SK-N-MC (cell line): Measurements from ENCODE around the gene CCDC73.
"Not testable (repeated sequence)": the region's sequence is repeated elsewhere in the genome, so short reads cannot be mapped to it uniquely, and the experiment has no call there.

Source experiments
- DNase-seq: peaks from one replicate; pipeline ENCODE4 v3.0.0-alpha.2; 2011; ENCODE audit warnings: low read depth, low spot score
- H3K27ac ChIP-seq: fragments of 200-600 bp; sonication (generic); 2 replicates; pipeline ENCODE4 v1.5.1; 2016; ENCODE audit warnings: mixed run types
- H3K36me3 ChIP-seq: fragments of 200-600 bp; sonication (generic); 2 replicates; pipeline ENCODE4 v1.6.1; 2017; ENCODE audit warnings: antibody characterized with exemption, low read length, mixed read lengths; ENCODE audit not compliant: insufficient read depth
- H3K4me3 ChIP-seq: fragments of 200-600 bp; sonication (generic); 2 replicates; pipeline ENCODE4 v1.5.1; 2016
- H3K9ac ChIP-seq: fragments of 200-600 bp; sonication (generic); 2 replicates; pipeline ENCODE4 v1.8.0; 2017; ENCODE audit warnings: mixed run types, mixed read lengths; ENCODE audit not compliant: insufficient read length
- H3K9me3 ChIP-seq: fragments of 200-600 bp; sonication (generic); 2 replicates; pipeline ENCODE4 v1.6.1; 2017; ENCODE audit warnings: low read depth, mild to moderate bottlenecking, antibody characterized with exemption, low read length, moderate library complexity, mixed read lengths
- EZH2 ChIP-seq: fragments of 200-600 bp; sonication (generic); IDR thresholded peaks from one replicate; pipeline ENCODE4 v1.6.1; 2017; ENCODE audit warnings: antibody characterized with exemption
- FOXP2 ChIP-seq: optimal IDR thresholded peaks from 2 replicates; pipeline ENCODE3; 2011; ENCODE audit warnings: mild to moderate bottlenecking, moderate library complexity; ENCODE audit not compliant: insufficient read depth; ENCODE audit errors: extremely low read length, control extremely low read depth
- POLR2AphosphoS5 ChIP-seq: IDR thresholded peaks from 2 replicates; pipeline ENCODE4 v1.6.1; 2012; ENCODE audit warnings: mild to moderate bottlenecking, low read depth, low read length, borderline replicate concordance

Gene CCDC73

DNA sequence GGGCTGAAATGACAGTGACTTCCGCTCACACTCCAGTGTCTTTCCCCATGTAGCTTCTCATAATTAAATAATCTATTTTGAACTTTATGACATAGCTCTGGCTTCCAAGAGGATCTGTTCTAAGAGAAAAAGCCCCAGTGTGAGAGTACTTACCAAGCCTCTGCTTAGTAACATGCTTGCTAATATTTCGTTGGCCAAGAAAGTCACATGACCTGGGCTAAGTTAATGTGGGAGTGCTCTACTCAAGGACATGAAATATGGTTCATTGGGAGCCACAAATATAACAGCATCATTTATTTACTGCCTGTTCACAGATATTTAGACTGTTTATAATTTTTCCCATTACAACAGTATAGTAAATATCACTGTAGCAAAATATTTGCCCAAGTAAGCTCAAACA lies 42.5 kb downstream of the CCDC73 start:
- TF ChIP-seq FOXP2 (no peak), POLR2AphosphoS5 (no peak), EZH2 (no peak)
- no peaks in the 10 kb centered on the region for H3K36me3 ChIP-seq
- H3K9me3 ChIP-seq, result no peaks in the 10 kb centered on the region
- no peak for DNase-seq
- no peak overlapping the region for H3K9ac ChIP-seq
- H3K4me3 ChIP-seq, result no peak overlapping the region
- H3K27ac ChIP-seq, result no peak overlapping the region

DNA sequence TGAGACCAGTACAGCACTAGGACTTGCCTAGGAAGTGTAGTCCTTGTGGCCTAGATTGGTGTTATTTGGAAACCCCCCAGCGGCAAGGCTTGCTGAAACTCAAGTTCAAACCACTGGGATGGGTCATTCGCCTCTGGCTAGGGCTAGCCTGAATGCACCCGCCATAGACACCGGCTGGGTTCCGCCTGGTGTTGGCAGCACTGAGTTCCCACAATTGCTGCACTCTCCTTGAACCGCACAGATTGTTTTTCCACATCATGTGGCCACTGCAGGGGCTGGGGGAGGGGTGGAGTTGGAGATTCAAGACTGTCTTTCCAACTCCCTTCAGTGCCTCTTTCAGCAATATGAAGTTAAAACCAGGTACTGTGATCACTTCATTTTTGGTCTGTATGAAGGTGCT lies 43.1 kb downstream of the CCDC73 start:
- Histone ChIP-seq H3K9ac (no peak overlapping the region), H3K36me3 (no peaks in the 10 kb centered on the region), H3K9me3 (no peaks in the 10 kb centered on the region), H3K4me3 (no peak overlapping the region), H3K27ac (no peak overlapping the region)
- DNase-seq, result no peak
- no peak for TF ChIP-seq EZH2
- TF ChIP-seq FOXP2, result no peak
- TF ChIP-seq POLR2AphosphoS5, result no peak

DNA sequence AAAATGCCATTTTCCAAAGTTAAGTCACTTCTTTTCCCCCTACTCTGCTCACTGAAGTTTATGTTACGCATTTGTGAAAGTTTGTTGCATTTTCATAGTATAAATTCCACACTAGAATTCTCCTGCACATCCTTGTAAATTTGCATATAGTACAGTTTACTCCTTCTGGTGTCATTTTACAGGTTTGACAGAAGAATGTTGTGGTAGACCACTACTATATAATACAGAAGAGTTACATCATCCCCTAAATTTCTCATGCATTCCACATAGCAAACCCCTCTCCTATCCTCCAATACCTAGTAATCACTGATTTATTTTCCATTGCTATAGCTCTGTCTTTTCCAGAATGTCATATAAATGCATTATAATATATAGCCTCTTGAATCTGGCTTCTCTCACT lies 64.5 kb downstream of the CCDC73 start:
- Histone ChIP-seq H3K9me3 (no peaks in the 10 kb centered on the region; the same call in 1 of the 2 replicates), H3K27ac (no peak overlapping the region), H3K36me3 (no peaks in the 10 kb centered on the region), H3K4me3 (no peak overlapping the region), H3K9ac (no peak overlapping the region)
- TF ChIP-seq FOXP2 (no peak), POLR2AphosphoS5 (no peak), EZH2 (no peak)
- DNase-seq, result no peak

DNA sequence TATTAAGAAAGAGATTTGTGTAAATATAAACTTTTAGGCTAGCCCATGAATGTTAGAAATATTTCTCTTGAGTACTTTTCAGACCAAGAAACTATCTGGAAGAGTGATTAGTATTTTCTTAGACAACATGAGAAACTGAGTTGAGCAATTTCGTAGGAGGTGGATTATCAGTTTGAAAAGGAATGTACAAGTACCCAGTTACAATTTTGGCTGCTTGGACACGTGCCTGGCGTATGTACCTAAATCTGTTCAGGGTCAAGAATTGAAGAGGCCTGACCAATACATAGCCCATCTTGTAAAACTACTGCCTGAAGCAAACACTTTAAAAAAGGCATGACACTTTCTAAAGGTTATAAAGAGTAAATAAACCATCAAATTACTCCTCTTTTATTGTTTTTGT lies 71.1 kb downstream of the CCDC73 start:
- no peak for DNase-seq

DNA sequence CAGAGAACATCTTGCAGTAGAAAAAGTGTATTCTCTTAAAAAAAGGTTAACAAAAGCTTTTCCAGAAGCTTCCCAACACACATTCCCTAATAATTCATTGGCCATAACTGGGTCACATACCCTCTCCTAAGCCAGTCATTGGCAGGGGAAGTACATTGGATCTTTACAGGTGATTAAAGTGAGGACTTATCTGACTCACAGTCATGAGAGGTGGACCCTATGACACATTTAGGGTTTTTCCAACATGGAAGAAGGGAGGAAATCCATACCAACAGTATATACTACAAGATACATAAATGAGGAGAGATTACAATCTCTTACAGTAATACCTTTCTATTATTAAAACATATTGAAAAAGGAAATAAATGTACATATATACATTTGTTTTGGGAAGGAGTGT lies 72.2 kb downstream of the CCDC73 start:
- no peaks in the 10 kb centered on the region for H3K9me3 ChIP-seq
- no peak overlapping the region for H3K27ac ChIP-seq
- TF ChIP-seq EZH2 (no peak), POLR2AphosphoS5 (no peak), FOXP2 (no peak)
- H3K4me3 ChIP-seq, result no peak overlapping the region
- no peaks in the 10 kb centered on the region for H3K36me3 ChIP-seq
- DNase-seq, result no peak
- no peak overlapping the region for H3K9ac ChIP-seq

More for the DNA sequence above, 71.1 kb downstream of the CCDC73 start:
- Histone ChIP-seq H3K27ac (no peak overlapping the region), H3K9ac (no peak overlapping the region), H3K9me3 (no peaks in the 10 kb centered on the region), H3K36me3 (no peaks in the 10 kb centered on the region), H3K4me3 (no peak overlapping the region)
- TF ChIP-seq FOXP2 (no peak), EZH2 (no peak), POLR2AphosphoS5 (no peak)

DNA sequence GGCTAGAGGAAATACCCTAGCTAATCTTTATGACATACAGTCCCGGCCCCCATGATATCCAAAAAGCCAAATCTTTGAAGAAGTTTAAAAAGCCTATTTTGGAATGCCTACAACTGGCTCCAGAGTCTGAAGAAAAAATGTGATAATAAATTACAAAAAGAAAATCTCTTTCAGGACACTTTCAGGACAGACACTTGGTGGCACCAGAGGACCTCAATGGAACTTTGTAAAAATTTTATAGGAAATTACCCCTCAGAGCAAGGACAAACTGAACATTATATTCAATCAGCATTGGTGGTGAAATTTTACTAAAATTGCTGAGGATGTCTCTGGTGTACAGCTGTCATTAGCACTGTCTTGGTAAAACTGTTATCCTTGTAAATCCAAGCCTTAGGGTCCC lies 81.0 kb downstream of the CCDC73 start:
- H3K4me3 ChIP-seq, result no peak overlapping the region
- no peak for DNase-seq

DNA sequence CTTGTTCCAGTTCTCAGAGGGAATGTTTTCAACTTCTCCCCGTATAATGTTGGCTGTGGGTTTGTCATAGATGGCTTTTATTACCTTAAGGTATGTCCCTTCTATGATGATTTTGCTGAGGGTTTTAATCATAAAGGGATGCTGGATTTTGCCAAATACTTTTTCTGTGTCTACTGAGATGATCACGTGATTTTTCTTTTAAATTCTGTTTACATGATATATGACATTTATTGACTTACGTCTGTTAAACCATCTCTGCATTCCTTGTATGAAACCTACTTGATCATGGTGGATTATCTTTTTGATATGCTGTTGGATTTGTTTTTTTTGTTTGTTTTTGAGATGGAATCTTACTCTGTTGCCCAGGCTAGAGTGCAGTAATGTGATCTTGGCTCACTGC lies 85.5 kb downstream of the CCDC73 start:
- not testable (repeated sequence) for DNase-seq, H3K36me3 ChIP-seq, H3K9me3 ChIP-seq, H3K9ac ChIP-seq, H3K4me3 ChIP-seq, H3K27ac ChIP-seq

More for the DNA sequence above, 81.0 kb downstream of the CCDC73 start:
- Histone ChIP-seq H3K9me3 (no peaks in the 10 kb centered on the region), H3K9ac (no peak overlapping the region), H3K36me3 (no peaks in the 10 kb centered on the region), H3K27ac (no peak overlapping the region)
- TF ChIP-seq FOXP2, result no peak

DNA sequence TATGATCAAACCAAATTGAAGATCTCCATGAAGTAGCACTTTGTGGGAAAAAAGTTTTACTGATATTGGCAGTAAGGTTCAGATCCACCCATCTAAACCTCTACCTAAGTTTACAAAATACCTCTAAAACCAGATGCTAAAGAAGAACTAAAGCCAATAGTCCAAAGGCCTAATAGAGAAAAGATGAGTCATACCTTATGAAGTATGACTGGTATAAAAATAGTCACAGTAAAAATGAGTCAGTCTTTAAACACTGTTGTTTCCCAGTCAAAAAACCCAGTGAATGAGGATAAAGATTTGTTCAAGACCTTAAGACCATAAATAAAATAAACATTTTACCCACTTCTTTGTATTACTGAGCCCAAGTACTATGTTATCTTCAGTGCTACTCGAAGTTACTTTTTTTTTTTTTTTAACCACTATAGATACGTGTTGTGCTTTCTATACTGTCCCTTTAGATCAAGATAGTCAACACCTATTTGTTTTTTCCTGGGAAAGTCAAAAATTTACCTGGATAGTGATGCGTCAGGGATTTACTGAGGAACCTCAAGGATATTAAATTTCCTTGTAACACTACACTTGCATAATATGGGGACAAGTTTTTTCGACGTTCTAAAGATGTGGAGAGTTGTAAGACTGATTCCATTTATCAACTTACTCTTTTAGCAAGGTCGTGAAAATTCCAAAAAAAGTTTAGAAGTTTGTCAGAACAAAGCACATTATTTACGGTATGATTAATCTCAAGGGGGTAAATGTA lies 87.3 kb downstream of the CCDC73 start:
- H3K36me3 ChIP-seq, result no peaks in the 10 kb centered on the region
- no peak for DNase-seq
- no peak overlapping the region for H3K9ac ChIP-seq
- TF ChIP-seq FOXP2 (no peak), POLR2AphosphoS5 (no peak), EZH2 (no peak)
- no peaks in the 10 kb centered on the region for H3K9me3 ChIP-seq
- H3K27ac ChIP-seq, result no peak overlapping the region
- H3K4me3 ChIP-seq, result no peak overlapping the region
